GM12878 (cell line): ENCODE results near the gene RAB31.

Experiments
- ATF3 ChIP-seq: IDR thresholded peaks from 2 replicates; pipeline ENCODE4 v1.6.1; 2011; ENCODE audit warnings: low read depth, mild to moderate bottlenecking, low read length, moderate library complexity, borderline replicate concordance; ENCODE audit errors: extremely low read depth
- CEBPZ ChIP-seq: fragments of 150-350 bp; IDR thresholded peaks from 2 replicates; pipeline ENCODE4 v1.6.1; 2016; ENCODE audit warnings: low read depth, low read length
- CTCF ChIP-seq, 3 experiments: IDR thresholded peaks in 2 of 3; conservative IDR thresholded peaks in 1 of 3; 2 replicates each; pipeline ENCODE4 v1.5.1; 2011; ENCODE audit warnings: low read depth in 3 of 3, low read length in 3 of 3, mild to moderate bottlenecking in 3 of 3, control low read depth in 2 of 3, moderate library complexity in 2 of 3, inconsistent platforms in 1 of 3, mixed read lengths in 1 of 3; ENCODE audit not compliant: control insufficient read depth in 2 of 3, insufficient read depth in 1 of 3; ENCODE audit errors: extremely low read depth in 1 of 3
- EGR1 ChIP-seq, 2 experiments: IDR thresholded peaks; 1 replicate in 1 of 2; 2 replicates in 1 of 2; pipeline ENCODE4 v1.6.1; 2011 to 2012; ENCODE audit warnings: low read depth in 2 of 2, low read length in 2 of 2, borderline replicate concordance in 1 of 2, mild to moderate bottlenecking in 1 of 2, moderate library complexity in 1 of 2
- GABPA ChIP-seq: IDR thresholded peaks from 2 replicates; pipeline ENCODE4 v1.6.1; 2014; ENCODE audit warnings: antibody characterized with exemption, low read depth, mild to moderate bottlenecking, inconsistent platforms
- RFX5 ChIP-seq: IDR thresholded peaks from 2 replicates; pipeline ENCODE4 v1.6.1; 2011; ENCODE audit warnings: low read depth, low read length, improper control_type of control experiment
- SMC3 ChIP-seq: IDR thresholded peaks from 2 replicates; pipeline ENCODE4 v1.6.1; 2011; ENCODE audit warnings: low read length, improper control_type of control experiment, borderline replicate concordance
- SREBF1 ChIP-seq: IDR thresholded peaks from 2 replicates; pipeline ENCODE4 v1.6.1; 2012; ENCODE audit warnings: mild to moderate bottlenecking, low read length
- SREBF2 ChIP-seq: IDR thresholded peaks from 2 replicates; pipeline ENCODE4 v1.6.1; 2012; ENCODE audit warnings: mild to moderate bottlenecking, low read length
- SUZ12 ChIP-seq: fragments of 200-600 bp; sonication (generic); IDR thresholded peaks from one replicate; pipeline ENCODE4 v1.6.1; 2018; ENCODE audit warnings: antibody characterized with exemption, mild to moderate bottlenecking; ENCODE audit not compliant: unreplicated experiment
- USF2 ChIP-seq: IDR thresholded peaks from 2 replicates; pipeline ENCODE4 v1.6.1; 2011; ENCODE audit warnings: low read depth, low read length, improper control_type of control experiment, borderline replicate concordance

GRCh38 chr18:9808295-9809241, 100.5 kb downstream of the RAB31 start:
- TF ChIP-seq CEBPZ (no peak), GABPA (no peak), CTCF (IDR thresholded peaks at IDR 0.05 in 2 of 3, conservative IDR thresholded peaks at IDR 0.05 in 1 of 3; ENCODE audit: control insufficient read depth in 2 of 3, extremely low read depth in 1 of 3, insufficient read depth in 1 of 3, low read depth in 3 of 3, low read length in 3 of 3) (no peak), ATF3 (no peak), SREBF2 (no peak), SUZ12 (no peak), USF2 (no peak), EGR1 (IDR thresholded peaks at IDR 0.05; ENCODE audit: borderline replicate concordance in 1 of 2, low read depth in 2 of 2, low read length in 2 of 2) (no peak), SMC3 (no peak), RFX5 (no peak), SREBF1 (no peak)
